ENCODE results near the gene CBLB.
"Not testable (repeated sequence)": the region's sequence is repeated elsewhere in the genome, so short reads cannot be mapped to it uniquely, and the experiment has no call there.

Gene CBLB

GRCh38 chr3:105763659-105764036 is 105.2 kb downstream of the CBLB start:
- TF ChIP-seq ZNF274 (IDR thresholded peaks at IDR 0.05; ENCODE audit: low read depth, low read length), result no peak
- no peak overlapping the region for H3K4me3 ChIP-seq (ENCODE audit: low read length)

- no peak for TF ChIP-seq ZNF274 (IDR thresholded peaks at IDR 0.05; ENCODE audit: low read depth, low read length)
These were observed 105.8 kb downstream of the CBLB start for GRCh38 chr3:105762749-105763658.

GRCh38 chr3:105762214-105762613 is 106.6 kb downstream of the CBLB start:
- H3K4me3 ChIP-seq (ENCODE audit: low read length), result not testable (repeated sequence)

More at GRCh38 chr3:105762749-105763658, 105.8 kb downstream of the CBLB start:
- no peak overlapping the region for H3K4me3 ChIP-seq (ENCODE audit: low read length)

- TF ChIP-seq ZNF274 (IDR thresholded peaks at IDR 0.05; ENCODE audit: low read depth, low read length), result no peak
- no peak overlapping the region for H3K4me3 ChIP-seq (ENCODE audit: low read length)
These were observed 109.3 kb downstream of the CBLB start for GRCh38 chr3:105759442-105760078.

DNA sequence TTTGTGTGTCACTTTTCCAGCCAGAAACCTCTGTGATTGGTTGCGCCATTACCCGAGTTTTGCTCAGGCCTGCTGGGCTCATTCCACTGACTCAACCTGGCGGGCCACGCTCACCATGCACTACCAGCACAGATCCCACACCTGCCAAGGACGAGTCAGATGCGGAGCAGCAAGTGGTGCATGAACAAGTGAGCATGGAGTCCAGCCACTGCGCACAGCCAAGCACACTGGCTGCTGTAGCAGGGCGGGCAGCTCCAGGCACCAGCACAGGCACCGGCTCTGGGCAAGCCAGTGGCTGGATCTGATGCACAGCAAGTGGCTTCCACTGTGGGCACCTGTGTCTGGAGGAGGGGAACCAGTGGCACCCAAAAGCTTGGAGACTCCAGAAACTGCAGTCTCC is 110.4 kb downstream of the CBLB start:
- H3K4me3 ChIP-seq (ENCODE audit: low read length), result no peak overlapping the region
- no peak for TF ChIP-seq ZNF274 (IDR thresholded peaks at IDR 0.05; ENCODE audit: low read depth, low read length)

GRCh38 chr3:105755121-105755886 is 113.5 kb downstream of the CBLB start:
- TF ChIP-seq ZNF274 (IDR thresholded peaks at IDR 0.05; ENCODE audit: low read depth, low read length), result no peak

GRCh38 chr3:105752791-105753415 is 115.9 kb downstream of the CBLB start:
- TF ChIP-seq ZNF274 (IDR thresholded peaks at IDR 0.05; ENCODE audit: low read depth, low read length), result no peak
- H3K4me3 ChIP-seq (ENCODE audit: low read length), result no peak overlapping the region

More at GRCh38 chr3:105755121-105755886, 113.5 kb downstream of the CBLB start:
- no peak overlapping the region for H3K4me3 ChIP-seq (ENCODE audit: low read length)

GRCh38 chr3:105747696-105748095 is 121.1 kb downstream of the CBLB start:
- no peak for TF ChIP-seq ZNF274 (IDR thresholded peaks at IDR 0.05; ENCODE audit: low read depth, low read length)
- no peak overlapping the region for H3K4me3 ChIP-seq (ENCODE audit: low read length)

DNA sequence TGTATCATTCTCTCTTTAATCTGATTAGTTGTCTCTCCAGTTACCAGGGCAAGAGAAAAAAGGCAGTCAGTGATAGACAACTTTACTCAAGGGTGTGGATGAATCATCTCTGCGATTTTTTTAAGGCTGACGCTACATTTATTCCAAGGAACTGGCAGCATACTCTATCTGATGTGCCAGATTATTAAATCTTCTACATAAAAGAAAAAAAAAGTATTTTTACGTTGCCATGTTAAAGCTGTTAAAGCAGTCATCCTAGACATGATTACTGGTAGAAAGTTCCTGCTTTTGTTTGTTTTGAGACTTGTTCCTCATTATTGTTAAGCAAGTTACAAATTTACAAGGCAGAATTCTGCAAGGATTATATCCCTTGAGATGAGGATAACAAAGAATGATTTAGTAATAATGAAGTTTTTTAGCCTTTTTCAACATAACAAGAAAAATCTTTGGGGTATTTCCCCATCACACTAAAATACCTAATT is 121.7 kb downstream of the CBLB start:
- no peak for TF ChIP-seq ZNF274 (IDR thresholded peaks at IDR 0.05; ENCODE audit: low read depth, low read length)
- no peak overlapping the region for H3K4me3 ChIP-seq (ENCODE audit: low read length)

DNA sequence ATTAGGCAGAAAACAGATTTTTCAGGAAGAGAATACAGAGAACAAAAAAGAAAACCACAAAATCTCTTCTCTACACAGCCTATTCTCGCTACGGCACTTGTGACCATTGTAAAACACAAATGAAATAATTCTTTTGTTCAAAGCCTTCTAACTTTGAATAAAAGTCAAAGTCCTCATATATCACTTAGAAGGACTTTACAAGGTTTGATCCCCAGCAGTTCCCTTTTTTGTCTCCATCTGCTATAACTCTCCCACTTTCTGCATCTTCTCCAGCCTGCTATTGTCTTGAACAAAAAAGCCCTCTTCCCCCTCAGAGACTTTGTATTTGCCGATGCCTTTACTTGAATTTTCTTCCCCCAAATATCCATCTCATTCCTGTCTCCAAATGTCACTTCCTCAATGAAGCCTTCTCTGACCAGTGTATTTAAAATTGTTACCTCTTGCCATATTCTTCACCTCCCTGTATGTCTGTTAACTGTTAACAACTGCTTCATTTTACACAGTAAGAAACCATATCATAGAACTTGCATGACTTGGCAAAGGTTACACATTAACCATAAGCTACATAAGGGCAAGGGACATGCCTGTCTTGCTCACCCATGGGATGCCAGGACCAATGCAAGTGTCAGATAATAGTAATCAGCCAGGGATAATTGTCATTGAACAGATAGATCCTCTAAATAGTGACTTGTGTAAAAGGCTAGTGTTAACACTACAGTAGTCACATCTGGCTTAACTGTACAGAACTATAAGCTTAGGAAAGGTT is 122.4 kb downstream of the CBLB start:
- H3K4me3 ChIP-seq (ENCODE audit: low read length), result no peak overlapping the region
- TF ChIP-seq ZNF274 (IDR thresholded peaks at IDR 0.05; ENCODE audit: low read depth, low read length), result no peak

GRCh38 chr3:105745046-105745445 is 123.8 kb downstream of the CBLB start:
- H3K4me3 ChIP-seq (ENCODE audit: low read length), result no peak overlapping the region
- no peak for TF ChIP-seq ZNF274 (IDR thresholded peaks at IDR 0.05; ENCODE audit: low read depth, low read length)

DNA sequence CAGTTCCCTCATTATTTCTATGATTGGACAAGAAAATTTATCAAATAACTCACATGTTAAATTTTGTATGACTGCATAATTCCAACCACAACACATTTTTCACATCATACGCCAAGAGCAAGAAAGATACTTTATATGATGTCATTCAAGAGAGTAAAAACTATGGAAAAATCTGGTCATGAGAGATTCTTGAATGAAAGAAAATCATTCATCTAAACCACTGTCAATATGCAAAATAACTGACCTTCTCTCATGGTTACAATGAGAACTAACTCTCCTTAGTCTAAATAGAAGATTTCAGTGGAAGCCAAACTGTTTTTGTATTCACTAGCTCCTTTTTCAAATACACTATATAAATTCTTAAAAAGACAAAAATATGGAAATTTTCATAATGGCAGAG is 124.6 kb downstream of the CBLB start:
- TF ChIP-seq ZNF274 (IDR thresholded peaks at IDR 0.05; ENCODE audit: low read depth, low read length), result no peak

DNA sequence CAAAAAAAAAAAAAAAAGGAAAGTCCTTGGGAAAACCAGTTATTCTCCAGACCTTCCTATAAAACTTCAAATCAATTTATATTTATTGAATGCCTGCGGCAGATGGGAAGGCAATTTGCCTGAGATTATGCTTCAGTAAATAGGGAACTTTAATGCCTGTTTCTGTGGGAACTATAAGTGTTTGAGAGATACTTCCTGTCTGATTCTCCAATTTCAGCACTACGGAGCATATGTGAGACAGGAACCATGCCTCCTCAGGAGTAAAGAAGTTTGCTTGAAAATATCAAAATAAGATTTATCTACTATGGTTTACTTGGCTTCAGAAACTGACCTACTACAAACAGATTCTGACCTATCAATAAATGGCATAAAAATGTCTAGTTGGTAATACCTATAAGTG is 135.5 kb downstream of the CBLB start:
- no peak overlapping the region for H3K4me3 ChIP-seq (ENCODE audit: low read length)
- TF ChIP-seq ZNF274 (IDR thresholded peaks at IDR 0.05; ENCODE audit: low read depth, low read length), result no peak

More for the DNA sequence above, 124.6 kb downstream of the CBLB start:
- H3K4me3 ChIP-seq (ENCODE audit: low read length), result no peak overlapping the region
